HEK293 (cell line): ENCODE measurements around the gene RIT1.

ENCODE experiments used
- KLF17 ChIP-seq: fragments of 450-650 bp; formaldehyde crosslinking; IDR thresholded peaks from 2 replicates; pipeline ENCODE4 v1.5.1; 2016; ENCODE audit warnings: missing biosample characterization, missing genetic modification characterization
- MZF1 ChIP-seq: fragments of 450-650 bp; formaldehyde crosslinking; IDR thresholded peaks from 2 replicates; pipeline ENCODE4 v1.5.1; 2017; ENCODE audit warnings: missing biosample characterization, missing genetic modification characterization, borderline replicate concordance
- PRDM10 ChIP-seq: fragments of 450-650 bp; formaldehyde crosslinking; IDR thresholded peaks from 2 replicates; pipeline ENCODE4 v1.5.1; 2016; ENCODE audit warnings: missing biosample characterization, missing genetic modification characterization
- PRDM6 ChIP-seq: fragments of 450-650 bp; formaldehyde crosslinking; IDR thresholded peaks from 2 replicates; pipeline ENCODE4 v1.5.1; 2017; ENCODE audit warnings: missing biosample characterization, missing genetic modification characterization
- SP7 ChIP-seq: fragments of 450-650 bp; formaldehyde crosslinking; IDR thresholded peaks from 2 replicates; pipeline ENCODE4 v1.5.1; 2016; ENCODE audit warnings: missing biosample characterization, missing genetic modification characterization
- ZEB2 ChIP-seq: fragments of 450-650 bp; formaldehyde crosslinking; IDR thresholded peaks from 2 replicates; pipeline ENCODE4 v1.5.1; 2016; ENCODE audit warnings: missing biosample characterization, missing genetic modification characterization
- ZNF169 ChIP-seq: fragments of 450-650 bp; formaldehyde crosslinking; IDR thresholded peaks from 2 replicates; pipeline ENCODE4 v1.5.1; 2016; ENCODE audit warnings: missing biosample characterization, missing genetic modification characterization
- ZNF202 ChIP-seq: fragments of 450-650 bp; formaldehyde crosslinking; IDR thresholded peaks from 2 replicates; pipeline ENCODE4 v1.5.1; 2016; ENCODE audit warnings: missing biosample characterization, missing genetic modification characterization, borderline replicate concordance
- ZNF221 ChIP-seq: fragments of 450-650 bp; formaldehyde crosslinking; IDR thresholded peaks from 2 replicates; pipeline ENCODE4 v1.5.1; 2017; ENCODE audit warnings: missing biosample characterization, missing genetic modification characterization, borderline replicate concordance
- ZNF24 ChIP-seq: fragments of 450-650 bp; formaldehyde crosslinking; IDR thresholded peaks from 2 replicates; pipeline ENCODE4 v1.5.1; 2016; ENCODE audit warnings: missing biosample characterization, missing genetic modification characterization
- ZNF394 ChIP-seq: fragments of 450-650 bp; formaldehyde crosslinking; IDR thresholded peaks from 2 replicates; pipeline ENCODE4 v1.5.1; 2016; ENCODE audit warnings: missing biosample characterization, missing genetic modification characterization, mild to moderate bottlenecking, moderate library complexity, borderline replicate concordance
- ZNF623 ChIP-seq: fragments of 450-650 bp; formaldehyde crosslinking; IDR thresholded peaks from 2 replicates; pipeline ENCODE4 v1.5.1; 2016; ENCODE audit warnings: missing biosample characterization, missing genetic modification characterization
- ZNF660 ChIP-seq: fragments of 450-650 bp; IDR thresholded peaks from 2 replicates; pipeline ENCODE4 v1.5.1; 2018; ENCODE audit warnings: missing biosample characterization, mild to moderate bottlenecking, missing genetic modification characterization
- ZNF830 ChIP-seq: fragments of 450-650 bp; IDR thresholded peaks from 2 replicates; pipeline ENCODE4 v1.5.0; 2018; ENCODE audit warnings: missing biosample characterization, missing genetic modification characterization, low read depth, mild to moderate bottlenecking, moderate library complexity
- ZSCAN23 ChIP-seq: fragments of 450-650 bp; formaldehyde crosslinking; IDR thresholded peaks from 2 replicates; pipeline ENCODE4 v1.5.1; 2016; ENCODE audit warnings: missing biosample characterization, missing genetic modification characterization
- TF ChIP-seq, protein P1 (sequence below): fragments of 450-650 bp; formaldehyde crosslinking; IDR thresholded peaks from 2 replicates; pipeline ENCODE4 v1.5.1; 2016; ENCODE audit warnings: missing biosample characterization, missing genetic modification characterization
- TF ChIP-seq, protein P2 (sequence below): fragments of 450-650 bp; formaldehyde crosslinking; IDR thresholded peaks from 2 replicates; pipeline ENCODE4 v1.5.1; 2016; ENCODE audit warnings: missing biosample characterization, missing genetic modification characterization
- TF ChIP-seq, protein P3 (sequence below): fragments of 450-650 bp; IDR thresholded peaks from 2 replicates; pipeline ENCODE4 v1.5.1; 2018; ENCODE audit warnings: missing biosample characterization, mild to moderate bottlenecking, missing genetic modification characterization

RIT1 gene

DNA sequence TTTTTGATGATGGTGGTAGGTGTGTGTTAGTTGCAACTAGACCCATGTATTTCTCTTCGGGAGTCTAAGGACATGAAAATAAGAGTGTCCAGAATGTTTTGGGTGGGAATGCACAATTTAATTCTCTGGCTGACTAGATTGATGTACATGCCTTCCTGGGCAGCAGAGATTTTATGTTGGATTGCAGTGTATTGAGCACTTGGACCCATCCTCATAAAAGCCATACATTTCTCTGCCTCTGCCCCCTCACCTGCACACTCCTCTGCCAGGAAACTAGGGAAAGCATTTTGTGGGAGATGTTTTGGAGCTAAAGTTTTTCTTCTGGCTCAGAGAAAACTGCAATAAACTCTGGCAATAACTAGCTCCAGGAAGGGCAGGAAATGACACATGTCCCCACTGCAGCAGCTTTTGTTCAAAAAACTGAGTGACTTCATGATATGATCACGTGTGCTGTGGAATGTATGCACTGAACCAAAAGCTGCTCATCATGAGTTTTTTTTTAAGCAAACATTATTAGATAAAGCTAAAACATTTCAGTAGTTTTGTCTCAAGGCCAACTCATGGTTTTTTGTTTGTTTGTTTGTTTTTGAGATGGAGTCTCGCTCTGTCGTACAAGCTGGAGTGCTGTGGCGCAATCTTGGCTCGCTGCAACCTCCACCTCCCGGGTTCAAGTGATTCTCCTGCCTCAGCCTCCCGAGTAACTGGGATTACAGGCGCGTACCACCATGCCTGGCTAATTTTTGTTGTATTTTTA lies 17.6 kb downstream of the RIT1 start (continued):
- TF ChIP-seq, protein P1, sequence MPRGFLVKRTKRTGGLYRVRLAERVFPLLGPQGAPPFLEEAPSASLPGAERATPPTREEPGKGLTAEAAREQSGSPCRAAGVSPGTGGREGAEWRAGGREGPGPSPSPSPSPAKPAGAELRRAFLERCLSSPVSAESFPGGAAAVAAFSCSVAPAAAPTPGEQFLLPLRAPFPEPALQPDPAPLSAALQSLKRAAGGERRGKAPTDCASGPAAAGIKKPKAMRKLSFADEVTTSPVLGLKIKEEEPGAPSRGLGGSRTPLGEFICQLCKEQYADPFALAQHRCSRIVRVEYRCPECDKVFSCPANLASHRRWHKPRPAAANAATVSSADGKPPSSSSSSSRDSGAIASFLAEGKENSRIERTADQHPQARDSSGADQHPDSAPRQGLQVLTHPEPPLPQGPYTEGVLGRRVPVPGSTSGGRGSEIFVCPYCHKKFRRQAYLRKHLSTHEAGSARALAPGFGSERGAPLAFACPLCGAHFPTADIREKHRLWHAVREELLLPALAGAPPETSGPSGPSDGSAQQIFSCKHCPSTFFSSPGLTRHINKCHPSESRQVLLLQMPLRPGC (tag by site-specific recombination) = 0 out of 2 replicates have a peak, but pooled peaks have one; percentile 35
- no peak for TF ChIP-seq ZSCAN23
- TF ChIP-seq KLF17 (tag by site-specific recombination) = no peak
- no peak for TF ChIP-seq MZF1 (tag by site-specific recombination)
- 0 out of 2 replicates have a peak, but pooled peaks have one; percentile 25 for TF ChIP-seq ZNF24 (tag by site-specific recombination)
- no peak for TF ChIP-seq ZNF830 (tag by site-specific recombination)
- 0 out of 2 replicates have a peak, but pooled peaks have one; percentile 10 for TF ChIP-seq PRDM10 (tag by site-specific recombination)
- TF ChIP-seq PRDM6 (tag by site-specific recombination) = peak; percentile 86
- peak; percentile 72; the same call in 1 of the 2 replicates for TF ChIP-seq ZNF660
- TF ChIP-seq, protein P2, sequence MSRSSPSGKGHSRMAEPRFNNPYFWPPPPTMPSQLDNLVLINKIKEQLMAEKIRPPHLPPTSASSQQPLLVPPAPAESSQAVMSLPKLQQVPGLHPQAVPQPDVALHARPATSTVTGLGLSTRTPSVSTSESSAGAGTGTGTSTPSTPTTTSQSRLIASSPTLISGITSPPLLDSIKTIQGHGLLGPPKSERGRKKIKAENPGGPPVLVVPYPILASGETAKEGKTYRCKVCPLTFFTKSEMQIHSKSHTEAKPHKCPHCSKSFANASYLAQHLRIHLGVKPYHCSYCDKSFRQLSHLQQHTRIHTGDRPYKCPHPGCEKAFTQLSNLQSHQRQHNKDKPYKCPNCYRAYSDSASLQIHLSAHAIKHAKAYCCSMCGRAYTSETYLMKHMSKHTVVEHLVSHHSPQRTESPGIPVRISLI (tag by site-specific recombination) = peak; percentile 90
- no peak for TF ChIP-seq ZNF221 (tag by site-specific recombination)
- TF ChIP-seq SP7 = no peak
- TF ChIP-seq ZNF202 (tag by site-specific recombination) = no peak
- TF ChIP-seq, protein P3, sequence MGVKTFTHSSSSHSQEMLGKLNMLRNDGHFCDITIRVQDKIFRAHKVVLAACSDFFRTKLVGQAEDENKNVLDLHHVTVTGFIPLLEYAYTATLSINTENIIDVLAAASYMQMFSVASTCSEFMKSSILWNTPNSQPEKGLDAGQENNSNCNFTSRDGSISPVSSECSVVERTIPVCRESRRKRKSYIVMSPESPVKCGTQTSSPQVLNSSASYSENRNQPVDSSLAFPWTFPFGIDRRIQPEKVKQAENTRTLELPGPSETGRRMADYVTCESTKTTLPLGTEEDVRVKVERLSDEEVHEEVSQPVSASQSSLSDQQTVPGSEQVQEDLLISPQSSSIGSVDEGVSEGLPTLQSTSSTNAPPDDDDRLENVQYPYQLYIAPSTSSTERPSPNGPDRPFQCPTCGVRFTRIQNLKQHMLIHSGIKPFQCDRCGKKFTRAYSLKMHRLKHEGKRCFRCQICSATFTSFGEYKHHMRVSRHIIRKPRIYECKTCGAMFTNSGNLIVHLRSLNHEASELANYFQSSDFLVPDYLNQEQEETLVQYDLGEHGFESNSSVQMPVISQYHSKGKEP (tag by site-specific recombination) = 0 out of 2 replicates have a peak, but pooled peaks have one; percentile 24
- peak; percentile 12; the same call in 1 of the 2 replicates for TF ChIP-seq ZNF394
- TF ChIP-seq ZNF169 (tag by site-specific recombination) = no peak
- TF ChIP-seq ZEB2 (tag by site-specific recombination) = 0 out of 2 replicates have a peak, but pooled peaks have one; percentile 43
- TF ChIP-seq ZNF623 (tag by site-specific recombination) = no peak
